Astrocyte (in vitro differentiated cells and primary cell): ENCODE data around the gene MYCN.

Experiments used
- EZH2 ChIP-seq: IDR thresholded peaks from 2 replicates; pipeline ENCODE4 v1.6.1; 2012; ENCODE audit warnings: mild to moderate bottlenecking, low read length, inconsistent platforms; ENCODE audit not compliant: insufficient read depth
- TF ChIP-seq, protein P1 (sequence below): IDR thresholded peaks from 2 replicates; pipeline ENCODE4 v1.5.1; 2011; ENCODE audit warnings: low read depth, mild to moderate bottlenecking, inconsistent platforms, low read length, moderate library complexity; ENCODE audit not compliant: insufficient read depth

DNA sequence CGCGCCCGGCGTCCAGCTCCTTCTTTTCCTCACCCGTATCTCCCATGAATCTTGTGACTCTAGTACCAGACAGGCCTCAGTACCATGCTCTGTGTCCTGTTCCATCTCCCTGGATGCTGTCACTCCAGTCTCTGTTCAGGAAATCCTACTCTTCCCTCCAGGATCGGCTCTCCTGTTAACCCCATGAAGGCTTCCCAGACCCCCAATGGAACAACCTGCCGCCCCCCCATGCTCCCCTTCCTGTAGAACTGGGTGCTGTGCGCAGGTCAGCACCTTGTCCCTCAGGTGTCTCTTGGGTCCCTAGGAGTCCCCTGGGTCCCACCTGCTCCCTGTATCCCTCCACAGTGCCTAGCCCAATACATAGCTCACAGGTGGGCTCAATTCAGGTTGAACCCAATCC is 41.3 kb downstream of the MYCN start:
- no peak for TF ChIP-seq EZH2
- TF ChIP-seq, protein P1, sequence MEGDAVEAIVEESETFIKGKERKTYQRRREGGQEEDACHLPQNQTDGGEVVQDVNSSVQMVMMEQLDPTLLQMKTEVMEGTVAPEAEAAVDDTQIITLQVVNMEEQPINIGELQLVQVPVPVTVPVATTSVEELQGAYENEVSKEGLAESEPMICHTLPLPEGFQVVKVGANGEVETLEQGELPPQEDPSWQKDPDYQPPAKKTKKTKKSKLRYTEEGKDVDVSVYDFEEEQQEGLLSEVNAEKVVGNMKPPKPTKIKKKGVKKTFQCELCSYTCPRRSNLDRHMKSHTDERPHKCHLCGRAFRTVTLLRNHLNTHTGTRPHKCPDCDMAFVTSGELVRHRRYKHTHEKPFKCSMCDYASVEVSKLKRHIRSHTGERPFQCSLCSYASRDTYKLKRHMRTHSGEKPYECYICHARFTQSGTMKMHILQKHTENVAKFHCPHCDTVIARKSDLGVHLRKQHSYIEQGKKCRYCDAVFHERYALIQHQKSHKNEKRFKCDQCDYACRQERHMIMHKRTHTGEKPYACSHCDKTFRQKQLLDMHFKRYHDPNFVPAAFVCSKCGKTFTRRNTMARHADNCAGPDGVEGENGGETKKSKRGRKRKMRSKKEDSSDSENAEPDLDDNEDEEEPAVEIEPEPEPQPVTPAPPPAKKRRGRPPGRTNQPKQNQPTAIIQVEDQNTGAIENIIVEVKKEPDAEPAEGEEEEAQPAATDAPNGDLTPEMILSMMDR: no peak
